Measurements from ENCODE around the gene TBCEL. TPM values are rescaled to one million over a fixed set of nuclear protein-coding genes. Genes with fewer than 3 reads are reported as not detected.

TBCEL gene
- total RNA-seq, 1 experiment from 2014 or later, result 17.2 TPM

- Mint-ChIP-seq H3K27me3 (ENCODE audit: insufficient read depth, unreplicated experiment) (peaks cover 36% of the 10 kb centered on the region), H3K4me1 (ENCODE audit: insufficient read depth, unreplicated experiment) (no peaks in the 10 kb centered on the region), H3K36me3 (ENCODE audit: insufficient read depth, unreplicated experiment) (no peaks in the 10 kb centered on the region), H3K27ac (ENCODE audit: low read depth, unreplicated experiment) (no peak overlapping the region), H3K9me3 (ENCODE audit: unreplicated experiment) (peaks cover 2% of the 10 kb centered on the region), H3K4me3 (ENCODE audit: unreplicated experiment) (no peak overlapping the region)
- no peak for DNase-seq (ENCODE audit: unreplicated experiment)
- BruUV-seq (replicated peaks), result no TSS peak
- ChIA-PET POLR2A (no interaction called here), CTCF (no interaction called here)
- intact Hi-C loops (cut with micrococcal nuclease), result loop anchor here (10.0 kb wide), 2 partner anchors 313 to 433 kb away; no protein-coding TSS in a partner anchor
- no peak for TF ChIP-seq CTCF (IDR thresholded peaks at IDR 0.05; ENCODE audit: unreplicated experiment)
Observed at GRCh38 chr11:121117788-121118187, 93.9 kb downstream of the TBCEL start.

- no TSS peak for BruUV-seq (replicated peaks)
- TF ChIP-seq CTCF (IDR thresholded peaks at IDR 0.05; ENCODE audit: unreplicated experiment), result no peak
- ChIA-PET CTCF (interaction anchor here (0.7 to 1.5 kb wide), 2 partner anchors 23 to 75 kb away, joined by 3 to 4 read pairs; no protein-coding TSS in a partner anchor), POLR2A (no interaction called here)
- Mint-ChIP-seq H3K27me3 (ENCODE audit: insufficient read depth, unreplicated experiment) (peaks cover 36% of the 10 kb centered on the region), H3K4me3 (ENCODE audit: unreplicated experiment) (no peak overlapping the region), H3K4me1 (ENCODE audit: insufficient read depth, unreplicated experiment) (no peaks in the 10 kb centered on the region), H3K9me3 (ENCODE audit: unreplicated experiment) (peaks cover 16% of the 10 kb centered on the region), H3K36me3 (ENCODE audit: insufficient read depth, unreplicated experiment) (no peaks in the 10 kb centered on the region), H3K27ac (ENCODE audit: low read depth, unreplicated experiment) (no peak overlapping the region)
- no peak for DNase-seq (ENCODE audit: unreplicated experiment)
- intact Hi-C loops (cut with micrococcal nuclease), result loop anchor here (10.0 kb wide), 2 partner anchors 315 to 435 kb away; no protein-coding TSS in a partner anchor
Observed at GRCh38 chr11:121119440-121119839, 95.5 kb downstream of the TBCEL start.

GRCh38 chr11:121122328-121122727, 98.4 kb downstream of the TBCEL start:
- no peak overlapping the region for H3K27ac Mint-ChIP-seq (ENCODE audit: low read depth, unreplicated experiment)
- no peak overlapping the region for H3K4me3 Mint-ChIP-seq (ENCODE audit: unreplicated experiment)
- no peak for DNase-seq (ENCODE audit: unreplicated experiment)
- POLR2A ChIA-PET, result no interaction called here
- H3K36me3 Mint-ChIP-seq (ENCODE audit: insufficient read depth, unreplicated experiment), result no peaks in the 10 kb centered on the region
- TF ChIP-seq CTCF (IDR thresholded peaks at IDR 0.05; ENCODE audit: unreplicated experiment), result no peak
- peaks cover 16% of the 10 kb centered on the region for H3K9me3 Mint-ChIP-seq (ENCODE audit: unreplicated experiment)
- H3K27me3 Mint-ChIP-seq (ENCODE audit: insufficient read depth, unreplicated experiment), result peaks cover 31% of the 10 kb centered on the region
- no peaks in the 10 kb centered on the region for H3K4me1 Mint-ChIP-seq (ENCODE audit: insufficient read depth, unreplicated experiment)
- CTCF ChIA-PET, result interaction anchor here (0.6 to 2.1 kb wide), 3 partner anchors 59 to 616 kb away, joined by 3 to 10 read pairs (median 3); no protein-coding TSS in a partner anchor
- BruUV-seq (replicated peaks), result no TSS peak
- intact Hi-C loops (cut with micrococcal nuclease), result no loop called here

GRCh38 chr11:121123496-121124069, 99.7 kb downstream of the TBCEL start:
- H3K4me3 Mint-ChIP-seq (ENCODE audit: unreplicated experiment), result no peak overlapping the region
- peaks cover 22% of the 10 kb centered on the region for H3K27me3 Mint-ChIP-seq (ENCODE audit: insufficient read depth, unreplicated experiment)

More at GRCh38 chr11:121123496-121124069, 99.7 kb downstream of the TBCEL start:
- TF ChIP-seq CTCF (IDR thresholded peaks at IDR 0.05; ENCODE audit: unreplicated experiment), result no peak
- CTCF ChIA-PET, result interaction anchor here (2.1 kb wide), 1 partner anchor 71 kb away, joined by 10 read pairs; no protein-coding TSS in a partner anchor
- no peak for DNase-seq (ENCODE audit: unreplicated experiment)
- Mint-ChIP-seq H3K27ac (ENCODE audit: low read depth, unreplicated experiment) (no peak overlapping the region), H3K36me3 (ENCODE audit: insufficient read depth, unreplicated experiment) (no peaks in the 10 kb centered on the region), H3K9me3 (ENCODE audit: unreplicated experiment) (peaks cover 16% of the 10 kb centered on the region), H3K4me1 (ENCODE audit: insufficient read depth, unreplicated experiment) (no peaks in the 10 kb centered on the region)
- BruUV-seq (replicated peaks), result no TSS peak
- intact Hi-C loops (cut with micrococcal nuclease), result no loop called here
- POLR2A ChIA-PET, result no interaction called here

Measured in MCF 10A (cell line).